HepG2 (cell line): ENCODE measurements around the gene MARS1. TPM values are rescaled to one million over a fixed set of nuclear protein-coding genes. Genes with fewer than 3 reads are reported as not detected.

Experiments
- CBX5 ChIP-seq: sonication (generic); formaldehyde crosslinking; IDR thresholded peaks from 2 replicates; pipeline ENCODE4 v1.4.0; 2020; ENCODE audit warnings: missing genetic modification reagents, borderline replicate concordance
- CHCHD3 ChIP-seq: sonication (generic); formaldehyde crosslinking; IDR thresholded peaks from 2 replicates; pipeline ENCODE4 v1.8.0; 2022; ENCODE audit warnings: mild to moderate bottlenecking, missing genetic modification reagents, moderate library complexity
- CREM ChIP-seq, 2 experiments: sonication (generic) in 1 of 2; formaldehyde crosslinking in 1 of 2; IDR thresholded peaks; 2 replicates each; pipeline versions ENCODE4 v1.4.0 to v1.6.1; 2016 to 2020; ENCODE audit warnings: antibody characterized with exemption in 1 of 2, mild to moderate bottlenecking in 1 of 2, missing genetic modification reagents in 1 of 2
- ELF3 ChIP-seq: IDR thresholded peaks from 2 replicates; pipeline ENCODE4 v1.6.1; 2016; ENCODE audit warnings: missing genetic modification reagents, missing compliant biosample characterization
- FOSL2 ChIP-seq: sonication (generic); formaldehyde crosslinking; IDR thresholded peaks from 2 replicates; pipeline ENCODE4 v1.4.0; 2020; ENCODE audit warnings: missing genetic modification reagents
- GATAD1 ChIP-seq: IDR thresholded peaks from 2 replicates; pipeline ENCODE4 v1.6.1; 2016; ENCODE audit warnings: missing genetic modification reagents, missing compliant biosample characterization
- KLF9 ChIP-seq: IDR thresholded peaks from 2 replicates; pipeline ENCODE4 v1.6.1; 2016; ENCODE audit warnings: low read depth
- PLRG1 ChIP-seq: fragments of 450-650 bp; conservative IDR thresholded peaks from 2 replicates; pipeline ENCODE4 v1.6.1; 2016
- RAD21 ChIP-seq: fragments of 450-650 bp; formaldehyde crosslinking; IDR thresholded peaks from 2 replicates; pipeline ENCODE4 v1.5.0; 2020; ENCODE audit warnings: mild to moderate bottlenecking
- SNRNP70 ChIP-seq: fragments of 200-400 bp; formaldehyde crosslinking; IDR thresholded peaks from 2 replicates; pipeline ENCODE4 v1.6.1; 2017; ENCODE audit warnings: mild to moderate bottlenecking, low read depth, low read length, moderate library complexity
- TEAD3 ChIP-seq: optimal IDR thresholded peaks from 2 replicates; pipeline ENCODE3; 2016; ENCODE audit warnings: borderline replicate concordance
- YY1 ChIP-seq: IDR thresholded peaks from 2 replicates; pipeline ENCODE4 v1.6.1; 2011; ENCODE audit warnings: low read length, low read depth, moderate library complexity, mild to moderate bottlenecking; ENCODE audit not compliant: insufficient read depth, insufficient replicate concordance
- ZNF331 ChIP-seq: sonication (generic); formaldehyde crosslinking; IDR thresholded peaks from 2 replicates; pipeline ENCODE4 v1.4.0; 2020; ENCODE audit warnings: missing genetic modification reagents
- ZNF737 ChIP-seq: sonication (generic); formaldehyde crosslinking; IDR thresholded peaks from 2 replicates; pipeline ENCODE4 v1.5.0; 2020; ENCODE audit warnings: missing genetic modification reagents, mild to moderate bottlenecking, borderline replicate concordance
- ZNF839 ChIP-seq: sonication (generic); formaldehyde crosslinking; IDR thresholded peaks from 2 replicates; pipeline ENCODE4 v1.4.0; 2020; ENCODE audit warnings: missing genetic modification reagents, mild to moderate bottlenecking, borderline replicate concordance
- polyA plus RNA-seq, 8 experiments: library from polyadenylated mRNA; depleted of rRNA in 3 of 8; stranded (reverse) in 7 of 8; unstranded in 1 of 8; fragments of >200 nt; fragmentation: Illumina TruSeq in 4 of 8; extraction: Trizol in 4 of 8; gene quantifications; 2 replicates each; pipeline versions ENCODE4 v1.2.1 to v1.2.3, GENCODE V29; 2011 to 2016; ENCODE audit warnings: low read depth in 4 of 8, missing spikeins in 1 of 8, mixed read lengths in 1 of 8; ENCODE audit not compliant: insufficient read depth in 1 of 8
- total RNA-seq, 5 experiments: library from RNA; depleted of rRNA; stranded (reverse); fragments of >200 nt; fragmentation: Illumina TruSeq; extraction: Trizol; gene quantifications; 2 replicates each; pipeline ENCODE4 v1.2.3, GENCODE V29; 2016; ENCODE audit warnings: low read depth in 1 of 5
- TF ChIP-seq, protein P1 (sequence below): sonication (generic); formaldehyde crosslinking; IDR thresholded peaks from 2 replicates; pipeline ENCODE4 v1.5.0; 2020; ENCODE audit warnings: mild to moderate bottlenecking, missing genetic modification reagents, borderline replicate concordance
- TF ChIP-seq, protein P2 (sequence below), 2 experiments: sonication (generic) in 1 of 2; formaldehyde crosslinking in 1 of 2; IDR thresholded peaks; 2 replicates each; pipeline versions ENCODE4 v1.4.0 to v1.6.1; 2018 to 2020; ENCODE audit warnings: missing genetic modification reagents in 2 of 2, borderline replicate concordance in 1 of 2, low read depth in 1 of 2, mild to moderate bottlenecking in 1 of 2, missing biosample characterization in 1 of 2
- TF ChIP-seq, protein P3 (sequence below): sonication (generic); formaldehyde crosslinking; IDR thresholded peaks from 2 replicates; pipeline ENCODE4 v1.5.0; 2020; ENCODE audit warnings: mild to moderate bottlenecking, missing genetic modification reagents, moderate library complexity
- TF ChIP-seq, protein P4 (sequence below): sonication (generic); formaldehyde crosslinking; IDR thresholded peaks from 2 replicates; pipeline ENCODE4 v1.4.0; 2020; ENCODE audit warnings: missing genetic modification reagents

The MARS1 gene
- total and polyA plus RNA-seq, 2 of the 13 experiments (the other 11 are each of a cell fraction or from before 2014, with no cell fraction given) = 115 to 181 TPM

DNA sequence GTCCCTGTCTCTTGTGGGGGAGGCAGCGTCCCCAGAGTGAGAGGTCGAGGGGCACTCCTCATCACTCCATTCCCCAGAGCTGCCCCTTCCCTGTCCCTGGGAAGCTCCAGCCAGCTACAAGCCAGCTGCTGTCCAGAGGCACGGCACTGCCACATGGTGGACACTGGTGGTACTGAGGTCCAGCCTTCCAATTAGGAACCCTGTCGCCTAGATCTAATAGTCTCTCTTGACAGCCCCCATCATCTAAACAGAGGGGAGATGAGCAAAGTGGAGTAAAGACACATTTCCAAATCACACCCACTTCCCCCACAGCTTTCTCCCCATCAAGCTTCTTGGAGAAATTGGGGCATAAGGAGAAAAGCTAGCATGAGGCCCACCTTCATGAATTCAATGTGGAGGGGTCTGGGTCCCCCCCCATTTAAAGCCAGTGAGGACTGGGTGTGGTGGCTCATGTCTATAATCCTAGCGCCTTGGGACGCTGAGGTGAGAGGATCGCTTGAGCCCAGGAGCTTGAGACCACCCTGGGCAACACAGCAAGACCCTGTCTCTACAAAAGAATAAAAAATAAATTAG is 34.8 kb upstream of the MARS1 start (continued):
- TF ChIP-seq, protein P1, sequence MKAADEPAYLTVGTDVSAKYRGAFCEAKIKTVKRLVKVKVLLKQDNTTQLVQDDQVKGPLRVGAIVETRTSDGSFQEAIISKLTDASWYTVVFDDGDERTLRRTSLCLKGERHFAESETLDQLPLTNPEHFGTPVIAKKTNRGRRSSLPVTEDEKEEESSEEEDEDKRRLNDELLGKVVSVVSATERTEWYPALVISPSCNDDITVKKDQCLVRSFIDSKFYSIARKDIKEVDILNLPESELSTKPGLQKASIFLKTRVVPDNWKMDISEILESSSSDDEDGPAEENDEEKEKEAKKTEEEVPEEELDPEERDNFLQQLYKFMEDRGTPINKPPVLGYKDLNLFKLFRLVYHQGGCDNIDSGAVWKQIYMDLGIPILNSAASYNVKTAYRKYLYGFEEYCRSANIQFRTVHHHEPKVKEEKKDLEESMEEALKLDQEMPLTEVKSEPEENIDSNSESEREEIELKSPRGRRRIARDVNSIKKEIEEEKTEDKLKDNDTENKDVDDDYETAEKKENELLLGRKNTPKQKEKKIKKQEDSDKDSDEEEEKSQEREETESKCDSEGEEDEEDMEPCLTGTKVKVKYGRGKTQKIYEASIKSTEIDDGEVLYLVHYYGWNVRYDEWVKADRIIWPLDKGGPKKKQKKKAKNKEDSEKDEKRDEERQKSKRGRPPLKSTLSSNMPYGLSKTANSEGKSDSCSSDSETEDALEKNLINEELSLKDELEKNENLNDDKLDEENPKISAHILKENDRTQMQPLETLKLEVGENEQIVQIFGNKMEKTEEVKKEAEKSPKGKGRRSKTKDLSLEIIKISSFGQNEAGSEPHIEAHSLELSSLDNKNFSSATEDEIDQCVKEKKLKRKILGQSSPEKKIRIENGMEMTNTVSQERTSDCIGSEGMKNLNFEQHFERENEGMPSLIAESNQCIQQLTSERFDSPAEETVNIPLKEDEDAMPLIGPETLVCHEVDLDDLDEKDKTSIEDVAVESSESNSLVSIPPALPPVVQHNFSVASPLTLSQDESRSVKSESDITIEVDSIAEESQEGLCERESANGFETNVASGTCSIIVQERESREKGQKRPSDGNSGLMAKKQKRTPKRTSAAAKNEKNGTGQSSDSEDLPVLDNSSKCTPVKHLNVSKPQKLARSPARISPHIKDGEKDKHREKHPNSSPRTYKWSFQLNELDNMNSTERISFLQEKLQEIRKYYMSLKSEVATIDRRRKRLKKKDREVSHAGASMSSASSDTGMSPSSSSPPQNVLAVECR (CRISPR knock-in tag) = no peak; the same call in 1 of the 2 replicates
- TF ChIP-seq GATAD1 (CRISPR knock-in tag) (no peak), PLRG1 (no peak), RAD21 (CRISPR knock-in tag) (peak; percentile 91), FOSL2 (CRISPR knock-in tag) (0 out of 2 replicates have a peak, but pooled peaks have one; percentile 11), ZNF331 (CRISPR knock-in tag) (peak; percentile 34; the same call in 1 of the 2 replicates), TEAD3 (CRISPR knock-in tag) (peak; percentile 40), YY1 (peak; percentile 39), ZNF839 (CRISPR knock-in tag) (no peak), ZNF737 (no peak), SNRNP70 (no peak), KLF9 (CRISPR knock-in tag) (0 out of 2 replicates have a peak, but pooled peaks have one; percentile 52), CREM (IDR thresholded peaks at IDR 0.05) (no peak), CREM (CRISPR knock-in tag; IDR thresholded peaks at IDR 0.05) (no peak), CHCHD3 (no peak), ELF3 (0 out of 2 replicates have a peak, but pooled peaks have one; percentile 19), CBX5 (CRISPR knock-in tag) (peak; percentile 39; the same call in 1 of the 2 replicates)
- TF ChIP-seq, protein P2, sequence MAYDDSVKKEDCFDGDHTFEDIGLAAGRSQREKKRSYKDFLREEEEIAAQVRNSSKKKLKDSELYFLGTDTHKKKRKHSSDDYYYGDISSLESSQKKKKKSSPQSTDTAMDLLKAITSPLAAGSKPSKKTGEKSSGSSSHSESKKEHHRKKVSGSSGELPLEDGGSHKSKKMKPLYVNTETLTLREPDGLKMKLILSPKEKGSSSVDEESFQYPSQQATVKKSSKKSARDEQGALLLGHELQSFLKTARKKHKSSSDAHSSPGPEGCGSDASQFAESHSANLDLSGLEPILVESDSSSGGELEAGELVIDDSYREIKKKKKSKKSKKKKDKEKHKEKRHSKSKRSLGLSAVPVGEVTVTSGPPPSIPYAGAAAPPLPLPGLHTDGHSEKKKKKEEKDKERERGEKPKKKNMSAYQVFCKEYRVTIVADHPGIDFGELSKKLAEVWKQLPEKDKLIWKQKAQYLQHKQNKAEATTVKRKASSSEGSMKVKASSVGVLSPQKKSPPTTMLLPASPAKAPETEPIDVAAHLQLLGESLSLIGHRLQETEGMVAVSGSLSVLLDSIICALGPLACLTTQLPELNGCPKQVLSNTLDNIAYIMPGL (CRISPR knock-in tag; IDR thresholded peaks at IDR 0.05; ENCODE audit: borderline replicate concordance in 1 of 2, low read depth in 1 of 2) = peak in 1 of 2 experiments; percentile 57; a peak in 1 of 4 replicates
- TF ChIP-seq, protein P3, sequence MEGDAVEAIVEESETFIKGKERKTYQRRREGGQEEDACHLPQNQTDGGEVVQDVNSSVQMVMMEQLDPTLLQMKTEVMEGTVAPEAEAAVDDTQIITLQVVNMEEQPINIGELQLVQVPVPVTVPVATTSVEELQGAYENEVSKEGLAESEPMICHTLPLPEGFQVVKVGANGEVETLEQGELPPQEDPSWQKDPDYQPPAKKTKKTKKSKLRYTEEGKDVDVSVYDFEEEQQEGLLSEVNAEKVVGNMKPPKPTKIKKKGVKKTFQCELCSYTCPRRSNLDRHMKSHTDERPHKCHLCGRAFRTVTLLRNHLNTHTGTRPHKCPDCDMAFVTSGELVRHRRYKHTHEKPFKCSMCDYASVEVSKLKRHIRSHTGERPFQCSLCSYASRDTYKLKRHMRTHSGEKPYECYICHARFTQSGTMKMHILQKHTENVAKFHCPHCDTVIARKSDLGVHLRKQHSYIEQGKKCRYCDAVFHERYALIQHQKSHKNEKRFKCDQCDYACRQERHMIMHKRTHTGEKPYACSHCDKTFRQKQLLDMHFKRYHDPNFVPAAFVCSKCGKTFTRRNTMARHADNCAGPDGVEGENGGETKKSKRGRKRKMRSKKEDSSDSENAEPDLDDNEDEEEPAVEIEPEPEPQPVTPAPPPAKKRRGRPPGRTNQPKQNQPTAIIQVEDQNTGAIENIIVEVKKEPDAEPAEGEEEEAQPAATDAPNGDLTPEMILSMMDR = peak; percentile 98
- TF ChIP-seq, protein P4, sequence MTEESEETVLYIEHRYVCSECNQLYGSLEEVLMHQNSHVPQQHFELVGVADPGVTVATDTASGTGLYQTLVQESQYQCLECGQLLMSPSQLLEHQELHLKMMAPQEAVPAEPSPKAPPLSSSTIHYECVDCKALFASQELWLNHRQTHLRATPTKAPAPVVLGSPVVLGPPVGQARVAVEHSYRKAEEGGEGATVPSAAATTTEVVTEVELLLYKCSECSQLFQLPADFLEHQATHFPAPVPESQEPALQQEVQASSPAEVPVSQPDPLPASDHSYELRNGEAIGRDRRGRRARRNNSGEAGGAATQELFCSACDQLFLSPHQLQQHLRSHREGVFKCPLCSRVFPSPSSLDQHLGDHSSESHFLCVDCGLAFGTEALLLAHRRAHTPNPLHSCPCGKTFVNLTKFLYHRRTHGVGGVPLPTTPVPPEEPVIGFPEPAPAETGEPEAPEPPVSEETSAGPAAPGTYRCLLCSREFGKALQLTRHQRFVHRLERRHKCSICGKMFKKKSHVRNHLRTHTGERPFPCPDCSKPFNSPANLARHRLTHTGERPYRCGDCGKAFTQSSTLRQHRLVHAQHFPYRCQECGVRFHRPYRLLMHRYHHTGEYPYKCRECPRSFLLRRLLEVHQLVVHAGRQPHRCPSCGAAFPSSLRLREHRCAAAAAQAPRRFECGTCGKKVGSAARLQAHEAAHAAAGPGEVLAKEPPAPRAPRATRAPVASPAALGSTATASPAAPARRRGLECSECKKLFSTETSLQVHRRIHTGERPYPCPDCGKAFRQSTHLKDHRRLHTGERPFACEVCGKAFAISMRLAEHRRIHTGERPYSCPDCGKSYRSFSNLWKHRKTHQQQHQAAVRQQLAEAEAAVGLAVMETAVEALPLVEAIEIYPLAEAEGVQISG (CRISPR knock-in tag) = 0 out of 2 replicates have a peak, but pooled peaks have one; percentile 14
